ENCODE measurements around the gene ENTPD3. TPM values are rescaled to one million over a fixed set of nuclear protein-coding genes. Genes with fewer than 3 reads are reported as not detected.
A peak's percentile ranks its signal among the peaks of the same experiment; 100 is the strongest.

Gene ENTPD3
- total RNA-seq, 1 donor from 2014 or later: 0.87 TPM

- no peak overlapping the region for H3K4me3 Mint-ChIP-seq
- no peaks in the 10 kb centered on the region for H3K4me1 Mint-ChIP-seq
Observed at GRCh38 chr3:40377822-40378221, 9.2 kb upstream of the ENTPD3 start.

GRCh38 chr3:40379674-40380306, 7.2 kb upstream of the ENTPD3 start:
- H3K36me3 Mint-ChIP-seq: no peaks in the 10 kb centered on the region
- H3K27ac Mint-ChIP-seq: no peak overlapping the region
- no peaks in the 10 kb centered on the region for H3K4me1 Mint-ChIP-seq
- peaks cover 26% of the 10 kb centered on the region for H3K27me3 Mint-ChIP-seq (ENCODE audit: low read depth)
- H3K9me3 Mint-ChIP-seq: peaks cover 13% of the 10 kb centered on the region
- no peak overlapping the region for H3K4me3 Mint-ChIP-seq
- no peak for DNase-seq (ENCODE audit: low spot score in 2 of 2, unreplicated experiment in 2 of 2)
- no peak for TF ChIP-seq CTCF (IDR thresholded peaks at IDR 0.05; ENCODE audit: unreplicated experiment)

More at GRCh38 chr3:40377822-40378221, 9.2 kb upstream of the ENTPD3 start:
- Mint-ChIP-seq H3K27me3 (ENCODE audit: low read depth) (peaks cover 17% of the 10 kb centered on the region), H3K9me3 (peaks cover 13% of the 10 kb centered on the region), H3K27ac (no peak overlapping the region), H3K36me3 (no peaks in the 10 kb centered on the region)
- TF ChIP-seq CTCF (IDR thresholded peaks at IDR 0.05; ENCODE audit: unreplicated experiment): no peak
- DNase-seq (ENCODE audit: low spot score in 2 of 2, unreplicated experiment in 2 of 2): no peak

- peaks cover 10% of the 10 kb centered on the region for H3K9me3 Mint-ChIP-seq
- peaks cover 40% of the 10 kb centered on the region for H3K27me3 Mint-ChIP-seq (ENCODE audit: low read depth)
- no peaks in the 10 kb centered on the region for H3K36me3 Mint-ChIP-seq
- no peak overlapping the region for H3K4me3 Mint-ChIP-seq
- DNase-seq (ENCODE audit: low spot score in 2 of 2, unreplicated experiment in 2 of 2): no peak
- peaks cover 5% of the 10 kb centered on the region for H3K4me1 Mint-ChIP-seq
- no peak for TF ChIP-seq CTCF (IDR thresholded peaks at IDR 0.05; ENCODE audit: unreplicated experiment)
- no peak overlapping the region for H3K27ac Mint-ChIP-seq
Observed at GRCh38 chr3:40381904-40382616, 4.9 kb upstream of the ENTPD3 start.

- no peak for TF ChIP-seq CTCF (IDR thresholded peaks at IDR 0.05; ENCODE audit: unreplicated experiment)
Observed at GRCh38 chr3:40382617-40382979, 4.4 kb upstream of the ENTPD3 start.

GRCh38 chr3:40386213-40386612, 771 bp upstream of the ENTPD3 start:
- H3K4me3 Mint-ChIP-seq: peak overlapping the region; percentile 75
- peaks cover 12% of the 10 kb centered on the region for H3K4me1 Mint-ChIP-seq
- H3K27ac Mint-ChIP-seq: no peak overlapping the region
- DNase-seq (ENCODE audit: low spot score in 2 of 2, unreplicated experiment in 2 of 2): no peak
- H3K9me3 Mint-ChIP-seq: peaks cover 3% of the 10 kb centered on the region
- no peak for TF ChIP-seq CTCF (IDR thresholded peaks at IDR 0.05; ENCODE audit: unreplicated experiment)
- no peaks in the 10 kb centered on the region for H3K36me3 Mint-ChIP-seq
- H3K27me3 Mint-ChIP-seq (ENCODE audit: low read depth): peaks cover 62% of the 10 kb centered on the region

More at GRCh38 chr3:40382617-40382979, 4.4 kb upstream of the ENTPD3 start:
- peaks cover 45% of the 10 kb centered on the region for H3K27me3 Mint-ChIP-seq (ENCODE audit: low read depth)
- H3K27ac Mint-ChIP-seq: no peak overlapping the region
- H3K9me3 Mint-ChIP-seq: peaks cover 10% of the 10 kb centered on the region
- H3K4me1 Mint-ChIP-seq: peaks cover 8% of the 10 kb centered on the region
- DNase-seq (ENCODE audit: low spot score in 2 of 2, unreplicated experiment in 2 of 2): no peak
- H3K4me3 Mint-ChIP-seq: no peak overlapping the region
- no peaks in the 10 kb centered on the region for H3K36me3 Mint-ChIP-seq
